ENCODE results near the gene LZTS2.

- TF ChIP-seq EZH2 (IDR thresholded peaks at IDR 0.05; ENCODE audit: borderline replicate concordance, low read depth, low read length, poor library complexity, severe bottlenecking), result no peak
- no peak for TF ChIP-seq CTCF (conservative IDR thresholded peaks at IDR 0.05; ENCODE audit: low read depth, low read length)
Observed at GRCh38 chr10:101032637-101033224, 33.1 kb downstream of the LZTS2 start.
